HG03432 (cell line): ENCODE results near the gene KLHL30.

Experiments used
- ATAC-seq: cut with Tn5 transposase; IDR thresholded peaks from one replicate; pipeline ENCODE4 v1.9.1; 2021; ENCODE audit warnings: mild to moderate bottlenecking, moderate library complexity; ENCODE audit not compliant: unreplicated experiment

Gene KLHL30

DNA sequence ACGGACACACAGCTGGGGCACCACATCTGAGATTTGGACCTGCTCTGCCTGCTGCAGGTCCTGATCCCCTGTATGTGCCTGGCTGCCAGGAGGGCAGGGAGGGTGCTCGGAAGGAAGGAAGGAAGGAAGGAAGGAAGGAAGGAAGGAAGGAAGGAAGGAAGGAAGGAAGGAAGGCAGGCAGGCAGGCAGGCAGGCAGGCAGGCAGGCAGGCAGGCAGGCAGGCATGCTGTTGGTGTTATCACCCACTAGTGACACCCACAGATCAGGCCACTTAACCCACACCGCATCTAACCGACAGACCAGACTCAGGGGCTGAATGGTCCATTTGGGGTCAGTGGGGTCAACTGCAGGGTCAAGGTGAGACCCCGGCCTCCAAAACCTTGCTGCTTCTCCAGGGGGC is 5.8 kb downstream of the KLHL30 start:
- no peak for ATAC-seq

DNA sequence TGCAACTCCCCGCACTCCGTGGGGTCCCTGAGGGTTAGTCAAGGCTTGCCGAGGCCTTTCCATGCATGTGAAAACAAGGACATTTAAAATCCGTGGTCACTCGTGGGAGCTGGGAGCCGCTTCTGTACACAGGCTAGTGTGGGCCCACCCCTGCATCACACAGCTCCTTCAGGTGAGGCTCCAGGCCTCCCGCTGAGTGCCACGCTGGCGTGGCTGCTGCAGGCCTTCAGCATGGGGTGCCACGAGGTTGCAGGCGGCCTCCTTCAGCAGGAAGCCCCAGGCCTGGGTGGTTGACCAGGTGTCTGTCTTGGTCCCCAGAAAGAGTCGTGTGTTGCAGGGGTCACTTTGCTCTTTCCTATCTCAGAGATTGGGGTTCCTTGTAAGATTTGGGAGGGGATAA is 6.6 kb downstream of the KLHL30 start:
- ATAC-seq = no peak

DNA sequence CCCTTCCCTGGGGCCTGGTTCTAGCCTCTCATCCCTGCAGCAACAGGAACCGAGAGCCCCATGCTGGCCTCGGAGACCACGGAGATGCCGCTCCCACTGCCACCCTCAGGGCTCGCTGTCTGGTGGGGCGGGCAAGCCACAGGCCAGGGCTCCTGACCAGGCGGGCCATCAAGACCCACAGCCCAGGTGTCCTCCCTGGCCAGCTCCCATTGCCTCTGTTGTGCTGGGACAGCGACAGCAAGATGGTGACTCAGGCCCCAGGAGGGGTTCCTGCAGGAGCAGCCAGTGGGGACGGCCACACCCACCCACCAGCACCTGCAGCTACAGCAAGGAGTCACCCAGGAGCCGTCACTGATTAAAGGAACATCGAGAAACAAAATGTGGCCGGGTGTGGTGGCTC is 7.4 kb downstream of the KLHL30 start:
- no peak for ATAC-seq

DNA sequence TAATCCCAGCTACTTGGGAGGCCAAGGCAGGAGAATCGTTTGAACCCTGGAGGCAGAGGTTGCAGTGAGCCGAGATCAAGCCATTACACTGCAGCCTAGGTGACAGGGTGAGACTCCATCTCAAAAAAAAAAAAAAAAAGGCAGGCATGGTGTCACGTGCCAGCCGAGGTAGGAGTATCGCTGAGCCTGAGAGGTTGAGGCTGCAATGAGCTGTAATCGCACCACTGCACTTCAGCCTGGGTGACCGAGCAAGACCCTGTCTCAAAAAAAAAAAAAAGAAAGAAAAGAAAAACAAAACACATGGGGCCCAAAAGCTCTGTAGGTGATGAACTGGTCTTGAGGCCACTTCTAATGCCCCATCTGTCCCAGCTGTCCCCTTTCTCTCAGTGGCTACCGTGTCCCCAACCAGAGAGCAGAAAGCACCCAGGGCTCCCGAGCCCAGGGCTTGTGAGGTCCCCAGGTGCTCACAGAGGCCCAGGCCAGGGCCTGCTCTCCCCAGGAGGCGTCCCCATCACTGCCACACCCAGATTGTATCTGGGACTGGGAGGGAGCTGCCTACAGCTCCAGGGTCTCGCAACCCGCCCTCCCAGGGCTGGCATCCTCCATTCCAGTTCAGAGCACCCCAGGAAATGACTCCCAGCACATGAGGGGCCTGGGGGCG is 8.5 kb downstream of the KLHL30 start:
- ATAC-seq = no peak

DNA sequence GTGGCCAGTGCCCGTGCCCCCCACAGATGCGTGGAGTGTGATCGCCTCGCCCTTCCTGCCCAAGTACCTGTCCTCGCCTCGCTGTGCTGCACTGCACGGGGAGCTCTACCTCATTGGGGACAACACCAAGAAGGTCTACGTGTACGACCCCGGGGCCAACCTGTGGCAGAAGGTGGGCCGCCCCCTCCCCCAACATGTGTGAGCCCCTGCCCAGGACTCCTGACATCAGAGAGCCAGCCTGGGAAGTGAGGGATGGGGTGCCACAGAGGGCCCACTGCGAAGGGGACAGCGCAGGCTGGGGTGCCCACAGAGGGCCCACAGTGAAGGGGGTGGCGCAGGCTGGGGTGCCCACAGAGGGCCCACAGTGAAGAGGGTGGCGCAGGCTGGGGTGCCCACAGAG is 10.5 kb downstream of the KLHL30 start:
- no peak for ATAC-seq

DNA sequence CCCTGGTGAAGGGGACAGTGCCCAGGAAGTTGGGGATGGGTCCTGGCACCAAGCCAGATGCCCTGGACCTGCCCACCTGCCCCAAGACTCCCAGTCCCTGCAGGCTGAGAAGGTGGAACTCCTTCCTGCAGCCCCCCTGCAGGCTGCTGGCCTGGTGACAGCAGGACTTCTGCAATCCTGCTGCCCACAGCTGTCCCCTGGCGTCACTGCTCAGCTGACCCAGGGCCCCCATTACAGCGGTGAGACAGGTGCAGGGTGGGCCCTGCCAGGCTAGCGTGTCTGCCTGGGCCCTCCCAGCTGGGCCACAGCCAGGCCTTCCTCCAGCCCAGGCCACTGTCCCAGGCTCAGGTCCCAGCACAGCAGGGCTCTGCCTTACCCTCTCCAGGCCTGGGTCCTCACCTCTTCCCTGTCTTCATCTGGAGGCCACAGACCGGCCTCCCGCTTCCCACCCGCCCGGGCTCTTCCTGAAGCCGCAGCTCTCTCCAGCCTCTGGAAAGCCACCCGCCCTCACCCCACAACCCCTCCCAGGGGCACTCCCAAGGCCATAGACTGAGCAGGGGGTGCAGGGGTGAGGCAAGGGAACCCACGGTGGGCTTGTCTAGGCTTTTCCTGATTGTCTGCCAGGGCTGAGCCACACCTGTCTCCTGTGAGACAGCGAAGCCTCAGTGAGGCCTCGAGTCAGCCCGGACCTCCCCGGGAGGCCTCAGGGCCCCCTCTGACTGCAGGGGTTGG is 11.5 kb downstream of the KLHL30 start:
- no peak for ATAC-seq

DNA sequence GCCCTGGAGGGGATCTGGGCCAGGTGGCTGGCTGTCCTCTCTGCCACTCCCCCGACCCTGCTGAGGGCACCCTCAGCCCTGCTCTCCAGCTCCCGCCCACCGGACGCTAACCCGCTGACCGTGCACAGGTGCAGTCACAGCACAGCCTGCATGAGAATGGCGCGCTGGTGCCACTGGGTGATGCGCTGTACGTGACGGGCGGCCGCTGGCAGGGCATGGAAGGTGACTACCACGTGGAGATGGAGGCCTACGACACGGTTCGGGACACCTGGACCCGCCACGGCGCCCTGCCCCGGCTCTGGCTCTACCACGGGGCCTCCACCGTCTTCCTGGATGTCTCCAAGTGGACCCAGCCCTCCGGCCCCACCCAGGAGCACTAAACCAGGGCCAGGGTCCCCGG is 12.2 kb downstream of the KLHL30 start:
- ATAC-seq = no peak

DNA sequence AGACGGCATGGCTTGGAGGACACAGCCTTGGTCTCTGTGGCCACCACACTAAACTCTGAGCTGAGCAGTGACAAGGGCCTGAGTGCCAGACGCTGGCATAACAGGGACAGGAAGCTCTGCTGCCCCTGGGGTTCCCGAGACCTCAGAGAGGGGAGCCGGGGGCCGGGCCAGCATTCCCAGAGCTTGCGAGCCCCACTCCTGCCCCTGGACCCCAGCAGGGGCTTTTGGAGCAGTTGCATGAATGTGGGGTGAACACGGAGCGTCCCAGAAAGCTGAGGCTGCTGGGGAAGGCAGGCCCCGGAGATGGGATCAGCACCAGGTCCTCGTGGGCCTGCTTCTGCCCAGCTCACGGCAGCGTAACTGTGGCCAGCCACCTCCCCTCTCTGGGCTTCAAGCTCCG is 12.7 kb downstream of the KLHL30 start:
- ATAC-seq = no peak

DNA sequence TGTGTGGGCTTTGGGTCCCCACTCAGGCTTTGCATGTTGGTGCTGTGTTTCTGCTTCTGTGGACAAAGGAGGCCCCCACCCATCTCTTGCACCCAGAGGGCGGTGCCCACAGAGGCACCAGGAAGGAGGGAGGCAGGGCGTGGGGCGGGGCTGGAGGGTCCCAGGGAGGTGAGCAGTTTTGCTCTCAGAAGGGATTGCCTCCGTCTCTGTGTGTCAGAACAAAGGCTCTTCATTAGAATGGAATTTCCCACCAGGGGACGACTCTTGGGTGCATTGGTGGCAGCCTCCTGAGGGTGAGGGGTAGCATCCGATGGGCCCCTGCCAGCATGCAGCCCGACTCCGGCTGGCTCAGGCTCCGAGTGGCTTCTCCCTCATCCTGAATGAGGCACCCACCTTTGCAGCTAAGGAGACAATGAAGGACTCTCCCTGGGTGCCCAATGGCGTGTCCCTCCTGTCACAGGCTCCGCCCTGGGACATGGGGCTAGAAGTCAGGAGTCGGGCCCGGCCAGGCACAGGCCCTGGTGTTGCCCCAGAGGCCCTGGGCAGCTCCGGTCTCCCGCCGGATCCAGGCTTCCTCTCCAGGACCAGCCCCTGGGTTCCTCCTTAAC is 13.3 kb downstream of the KLHL30 start:
- no peak for ATAC-seq

DNA sequence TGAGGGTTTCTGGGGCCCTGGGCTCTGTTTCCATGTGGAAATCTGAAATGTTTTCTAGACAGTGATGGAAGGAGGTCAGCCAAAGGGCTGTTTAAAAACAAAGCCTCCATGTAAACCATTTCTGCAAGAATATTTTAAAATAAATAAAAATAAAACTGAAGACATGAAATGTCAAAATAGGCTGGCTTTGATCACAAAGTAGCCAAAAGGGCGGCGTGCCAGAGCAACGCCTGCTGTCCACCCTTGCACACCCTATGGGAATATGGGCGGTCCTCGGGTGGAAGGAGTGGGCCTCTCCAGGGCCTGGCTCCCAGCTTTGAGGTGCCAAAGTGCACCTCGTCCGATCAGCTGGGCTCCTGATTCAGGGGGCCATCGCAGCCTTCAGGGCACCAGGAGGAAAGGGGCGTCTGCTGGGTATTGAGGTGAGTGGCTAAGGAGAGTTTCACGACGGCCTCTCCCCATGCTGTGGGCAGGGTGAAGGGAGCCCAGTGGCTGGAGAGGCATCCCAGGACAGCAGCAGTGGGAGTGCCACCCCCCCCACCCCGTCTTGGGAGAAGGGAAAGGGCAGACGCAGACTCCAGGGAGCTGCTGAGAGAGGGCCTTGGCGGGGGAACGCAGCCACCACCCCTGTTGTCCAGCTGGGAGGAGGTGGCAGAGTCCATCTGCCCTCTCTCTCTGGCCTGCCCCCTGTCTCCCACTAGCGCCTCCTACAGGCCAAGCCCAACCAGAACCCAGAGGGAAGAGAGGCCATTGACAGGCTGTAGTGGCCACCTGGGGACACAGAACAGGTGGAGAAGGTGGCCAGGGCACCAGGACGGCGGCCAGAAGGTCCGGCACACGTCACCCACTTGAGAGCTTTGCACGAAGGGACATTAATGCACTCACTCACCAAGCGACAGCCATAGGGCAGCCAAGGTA is 14.6 kb downstream of the KLHL30 start:
- ATAC-seq = no peak

DNA sequence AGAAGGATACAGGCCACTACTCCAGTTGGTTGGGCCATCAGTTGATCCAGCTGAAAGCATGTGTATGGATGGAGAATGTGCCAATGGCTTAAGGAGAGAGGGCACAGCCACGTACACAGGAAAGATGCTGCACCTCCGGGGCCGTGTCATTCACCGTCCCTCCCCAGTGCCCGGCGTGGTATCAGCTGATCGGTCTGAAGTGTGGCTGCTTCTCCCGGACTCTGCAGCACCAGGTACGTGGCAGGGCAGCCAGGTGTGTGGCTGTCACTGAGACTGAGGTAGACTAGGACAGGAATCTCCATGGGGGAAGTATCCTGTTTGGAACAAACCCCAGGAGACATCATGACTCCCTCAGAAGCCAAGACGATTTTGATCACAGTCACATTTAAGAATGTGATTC is 16.1 kb downstream of the KLHL30 start:
- no peak for ATAC-seq

DNA sequence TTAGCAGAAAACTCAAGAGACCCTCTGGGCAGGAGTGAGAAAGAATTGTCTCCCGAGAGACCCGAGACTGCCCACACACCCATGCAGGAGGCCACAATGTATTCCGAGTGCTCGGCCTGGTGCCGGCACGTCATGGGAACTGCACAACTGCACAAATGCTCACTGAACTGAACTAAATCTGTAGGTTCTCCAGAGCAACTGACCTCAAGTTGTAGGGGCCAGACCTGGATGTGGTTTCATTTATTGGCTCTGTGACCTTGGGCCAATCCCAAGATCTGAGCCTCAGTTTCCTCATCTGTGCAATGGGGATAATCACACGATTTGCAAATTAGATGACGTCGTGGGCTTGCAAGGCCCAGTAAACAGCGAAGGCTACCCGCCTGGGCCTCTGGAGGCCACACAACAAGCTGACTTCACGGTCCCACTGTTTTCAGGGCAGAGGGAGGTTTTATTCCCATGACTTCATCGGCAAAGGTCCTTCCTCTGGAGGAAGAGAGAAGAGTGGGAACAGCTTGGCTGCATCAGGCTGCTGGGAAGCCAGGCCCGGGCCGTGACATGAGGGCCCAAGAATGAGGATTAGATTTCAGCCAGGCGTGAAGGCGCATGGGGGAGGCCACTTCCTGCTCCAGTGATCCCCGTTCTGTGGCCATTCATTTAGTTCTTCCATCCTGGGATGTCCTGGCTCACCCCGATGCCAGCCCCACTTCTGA is 16.7 kb downstream of the KLHL30 start:
- ATAC-seq = no peak

DNA sequence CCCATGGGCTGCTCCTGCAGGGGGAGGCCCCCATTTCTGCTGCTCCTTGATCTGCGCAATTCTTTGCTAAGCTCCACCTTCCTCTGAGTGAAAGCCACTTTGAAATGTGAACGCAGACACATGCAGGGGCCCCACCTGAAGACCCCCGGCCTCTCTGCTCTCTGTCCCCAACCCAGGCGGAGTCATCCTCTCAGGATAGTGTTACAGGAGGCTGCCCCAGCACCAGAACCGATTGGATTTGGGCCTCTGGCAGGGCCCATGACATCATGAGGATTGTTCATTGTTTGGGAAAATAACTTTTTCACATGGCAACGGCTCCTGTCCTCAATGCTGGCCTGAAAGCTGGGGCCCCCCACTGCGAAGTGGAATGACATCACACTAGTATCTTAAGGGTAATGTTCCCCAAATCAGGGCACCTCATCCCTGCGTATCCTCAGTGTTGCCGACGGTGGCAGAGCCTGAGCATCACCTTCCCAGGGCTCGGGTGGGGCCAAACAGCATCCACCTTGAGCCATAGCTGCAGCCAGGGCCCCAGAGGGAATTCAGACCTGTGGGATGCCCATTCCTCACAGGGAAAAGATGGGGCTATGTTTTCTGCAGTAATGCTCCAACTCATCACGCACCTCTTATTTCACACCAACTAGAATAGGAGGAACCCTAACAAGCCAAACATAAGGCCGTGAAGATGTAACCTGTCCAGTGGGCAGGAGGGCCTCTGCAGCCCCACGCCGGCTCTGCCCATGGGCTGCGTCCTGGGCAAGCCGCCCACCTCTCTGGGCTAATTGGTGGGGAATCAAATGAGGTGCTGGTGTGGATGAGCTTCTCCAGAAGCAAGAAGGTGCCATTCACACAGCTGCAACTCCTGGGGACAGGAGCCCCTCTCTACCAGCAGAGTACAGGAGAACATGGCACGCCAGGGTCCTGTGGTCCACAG is 17.6 kb downstream of the KLHL30 start:
- ATAC-seq = no peak

DNA sequence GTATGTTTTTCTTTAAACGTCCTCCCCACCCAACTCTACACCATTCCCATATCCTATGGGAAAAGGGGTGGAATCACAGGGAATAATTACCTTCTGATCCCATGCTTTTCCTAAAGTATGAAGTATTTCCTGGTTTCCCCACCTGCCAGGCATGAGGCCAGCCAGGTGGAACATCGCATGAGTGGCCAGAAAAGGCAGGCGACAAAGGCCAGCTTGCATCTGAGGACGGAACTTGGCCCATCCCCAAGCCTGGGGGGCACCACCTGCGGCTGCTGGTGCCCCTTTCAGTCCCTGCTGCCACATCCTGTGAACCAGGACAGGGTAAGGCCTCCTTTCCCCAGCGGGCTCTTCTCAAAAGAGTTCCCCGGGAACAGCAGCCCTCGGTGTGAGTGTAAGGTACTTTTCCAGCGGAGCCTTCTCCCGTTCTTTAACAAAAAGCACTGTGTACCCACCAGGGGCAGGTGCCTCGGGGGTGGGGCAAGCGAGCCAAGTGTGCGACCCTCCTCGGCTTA is 19.1 kb downstream of the KLHL30 start:
- no peak for ATAC-seq

DNA sequence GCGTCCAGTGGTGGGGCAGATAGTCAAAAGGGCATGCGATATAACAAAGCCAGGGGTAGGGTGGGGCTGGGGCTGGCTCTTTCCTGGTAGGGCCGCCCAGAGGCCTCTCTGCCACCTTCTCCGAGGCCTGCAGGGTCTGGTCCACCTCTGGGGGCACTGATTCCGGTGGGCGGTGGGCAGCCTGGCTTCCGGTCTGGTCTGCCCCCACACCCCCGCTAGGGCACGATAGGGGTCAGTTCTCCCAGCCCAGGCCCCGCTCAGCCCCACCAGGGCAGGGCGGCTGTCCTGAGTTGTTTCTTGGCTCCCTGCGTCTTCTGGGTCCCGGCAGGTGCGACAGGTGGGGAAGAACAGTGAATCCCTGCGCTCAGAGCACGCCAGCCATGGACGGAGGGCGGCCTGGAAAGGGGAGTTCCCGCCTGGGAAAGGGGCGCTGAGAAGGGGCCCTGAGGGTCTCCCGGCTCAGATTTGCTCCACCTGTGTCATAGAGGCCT is 19.6 kb downstream of the KLHL30 start:
- ATAC-seq = no peak

DNA sequence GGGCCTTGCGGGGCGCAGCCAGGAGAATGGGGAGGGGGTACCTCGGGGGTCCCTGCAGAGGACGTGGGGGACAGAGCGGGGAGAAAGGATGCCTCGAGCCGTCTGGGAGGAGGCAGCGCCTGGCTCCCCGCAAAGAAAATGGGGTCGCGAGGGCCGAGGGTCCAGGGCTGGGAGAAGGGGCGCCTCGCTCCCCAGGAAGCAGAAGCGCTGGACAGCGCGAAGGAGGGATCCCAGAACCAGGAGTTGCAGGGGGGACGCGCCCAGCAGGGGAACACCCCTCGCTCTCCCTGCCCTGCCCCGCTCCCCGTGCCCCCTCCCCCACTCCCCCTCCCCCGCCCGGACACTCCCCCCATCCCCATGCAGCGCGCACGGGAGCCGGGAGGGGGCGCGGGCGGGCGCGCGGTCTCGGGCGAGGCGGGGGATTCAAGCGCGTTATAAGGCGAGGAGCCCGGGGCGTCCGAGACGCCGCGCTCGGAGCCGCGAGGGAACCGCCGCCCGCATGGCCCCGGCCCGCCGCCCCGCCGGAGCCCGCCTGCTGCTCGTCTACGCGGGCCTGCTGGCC is 20.1 kb downstream of the KLHL30 start, which contains the start of gene ERFE:
Gene ERFE, plus strand, starts transcription at position 462 of the 562 bp plus-strand sequence. Its CDS starts 38 bp downstream, at position 500.
- ATAC-seq = no peak

DNA sequence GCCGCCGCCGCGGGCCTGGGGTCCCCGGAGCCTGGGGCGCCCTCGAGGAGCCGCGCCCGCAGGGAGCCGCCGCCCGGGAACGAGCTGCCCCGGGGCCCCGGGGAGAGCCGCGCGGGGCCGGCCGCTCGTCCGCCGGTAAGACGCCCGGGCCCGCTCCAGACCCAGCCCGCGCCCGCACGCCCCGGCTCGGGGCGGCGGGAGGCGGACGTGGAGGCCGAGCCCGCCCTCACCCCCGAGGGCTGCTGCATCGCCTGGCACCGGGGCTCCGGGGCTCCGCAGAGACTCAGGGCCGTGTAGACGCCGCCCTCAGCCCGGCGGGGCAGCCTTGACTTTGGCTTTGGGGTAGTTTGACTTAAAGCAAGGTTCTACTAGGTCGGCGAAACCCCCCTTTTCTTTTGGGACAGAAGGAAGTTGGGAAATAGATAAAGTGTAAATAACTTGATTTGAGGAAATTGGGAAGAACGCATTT is 20.6 kb downstream of the KLHL30 start:
- no peak for ATAC-seq

DNA sequence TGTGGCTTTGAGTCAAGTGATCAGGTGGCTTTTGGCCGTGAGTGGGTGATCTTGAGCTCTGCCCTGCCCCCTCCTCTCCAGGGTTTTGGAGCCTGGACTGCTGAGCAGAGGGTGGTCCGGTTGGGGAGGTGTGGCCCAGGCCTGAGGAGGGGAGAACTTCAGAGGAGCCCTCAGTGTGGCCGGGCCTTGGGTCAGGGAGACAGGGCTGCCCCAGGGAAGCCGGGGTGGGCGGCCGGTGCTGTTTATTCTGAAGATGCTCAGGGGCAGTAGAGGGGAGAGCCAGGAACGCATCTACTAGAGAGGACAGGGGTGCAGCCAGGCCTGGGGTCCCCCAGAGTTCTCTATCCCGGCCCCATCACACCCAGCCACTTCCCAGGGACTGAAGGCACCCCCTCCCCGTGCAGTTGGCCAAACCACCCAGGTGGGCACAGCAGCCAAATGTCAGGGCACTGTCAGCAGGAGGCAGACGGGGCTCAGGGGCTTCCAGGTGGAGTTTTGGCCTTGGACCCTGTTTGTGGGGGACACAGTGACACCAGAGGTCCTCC is 21.3 kb downstream of the KLHL30 start:
- no peak for ATAC-seq
